ENCODE data around the gene FBXO46.

DNA sequence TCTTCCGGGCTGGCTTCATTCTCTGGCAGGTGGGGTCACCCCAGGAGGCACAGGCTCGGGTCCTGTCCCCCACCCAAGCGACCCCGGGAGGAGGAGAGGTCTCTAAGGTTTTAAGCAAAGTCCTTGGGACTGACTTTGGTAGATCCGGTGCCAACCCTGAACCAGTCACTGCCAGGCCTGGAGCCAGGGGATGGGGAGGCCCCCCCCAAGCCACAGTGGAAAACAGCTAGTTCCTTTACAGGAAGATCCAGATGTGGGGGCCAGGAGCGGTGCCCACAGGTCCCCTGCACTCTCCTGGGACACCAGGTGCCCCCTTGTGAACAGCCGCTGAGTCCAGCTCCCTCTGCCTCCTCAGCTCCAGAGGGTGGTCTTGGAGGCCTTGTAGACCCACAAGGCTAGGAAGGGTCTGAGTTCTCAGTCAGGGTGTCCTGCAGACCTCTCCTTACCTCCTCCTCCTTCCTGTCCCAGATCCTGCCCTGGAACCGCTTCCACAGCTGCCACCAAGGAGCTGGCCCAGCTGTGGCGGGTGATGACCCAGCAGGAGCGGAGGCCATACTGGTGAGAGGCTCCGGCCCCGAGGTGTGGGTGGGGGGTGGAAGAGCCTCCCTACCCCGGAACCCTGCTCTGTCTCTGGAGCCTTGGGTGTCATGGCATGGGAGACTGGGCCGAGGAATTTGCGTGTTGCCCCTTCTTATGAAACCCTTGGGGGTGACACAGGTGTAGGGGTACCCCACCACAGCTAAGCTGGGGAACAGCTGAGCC lies 32.4 kb upstream of the FBXO46 start:
- TF ChIP-seq, protein P1, sequence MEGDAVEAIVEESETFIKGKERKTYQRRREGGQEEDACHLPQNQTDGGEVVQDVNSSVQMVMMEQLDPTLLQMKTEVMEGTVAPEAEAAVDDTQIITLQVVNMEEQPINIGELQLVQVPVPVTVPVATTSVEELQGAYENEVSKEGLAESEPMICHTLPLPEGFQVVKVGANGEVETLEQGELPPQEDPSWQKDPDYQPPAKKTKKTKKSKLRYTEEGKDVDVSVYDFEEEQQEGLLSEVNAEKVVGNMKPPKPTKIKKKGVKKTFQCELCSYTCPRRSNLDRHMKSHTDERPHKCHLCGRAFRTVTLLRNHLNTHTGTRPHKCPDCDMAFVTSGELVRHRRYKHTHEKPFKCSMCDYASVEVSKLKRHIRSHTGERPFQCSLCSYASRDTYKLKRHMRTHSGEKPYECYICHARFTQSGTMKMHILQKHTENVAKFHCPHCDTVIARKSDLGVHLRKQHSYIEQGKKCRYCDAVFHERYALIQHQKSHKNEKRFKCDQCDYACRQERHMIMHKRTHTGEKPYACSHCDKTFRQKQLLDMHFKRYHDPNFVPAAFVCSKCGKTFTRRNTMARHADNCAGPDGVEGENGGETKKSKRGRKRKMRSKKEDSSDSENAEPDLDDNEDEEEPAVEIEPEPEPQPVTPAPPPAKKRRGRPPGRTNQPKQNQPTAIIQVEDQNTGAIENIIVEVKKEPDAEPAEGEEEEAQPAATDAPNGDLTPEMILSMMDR (conservative IDR thresholded peaks at IDR 0.05; ENCODE audit: low read length), result no peak
- TF ChIP-seq EZH2phosphoT487 (IDR thresholded peaks at IDR 0.05; ENCODE audit: borderline replicate concordance), result no peak

All from Loucy (cell line).